Sigmoid colon (tissue), 7 donors: ENCODE measurements around the gene SNAP47. TPM values are rescaled to one million over a fixed set of nuclear protein-coding genes. Genes with fewer than 3 reads are reported as not detected.
A peak's percentile ranks its signal among the peaks of the same experiment; 100 is the strongest.

Experiments
- DNase-seq: peaks from one replicate; pipeline ENCODE4 v3.0.0-alpha.2; 2019
- H3K27ac ChIP-seq, 4 donors: fragments of 200-600 bp; sonication (generic); one replicate each; pipeline ENCODE4 v1.5.1; 2016 to 2019; ENCODE audit warnings: mild to moderate bottlenecking in 1 of 4
- H3K27me3 ChIP-seq, 3 donors: fragments of 200-600 bp; sonication (generic); one replicate each; pipeline ENCODE4 v1.5.1; 2019; ENCODE audit warnings: mild to moderate bottlenecking in 1 of 3
- H3K36me3 ChIP-seq, 4 donors: fragments of 200-600 bp; sonication (generic); one replicate each; pipeline ENCODE4 v1.5.1; 2016 to 2019
- H3K4me1 ChIP-seq, 4 donors: fragments of 200-600 bp; sonication (generic); one replicate each; pipeline ENCODE4 v1.5.1; 2017 to 2019
- H3K4me3 ChIP-seq, 4 donors: fragments of 200-600 bp; sonication (generic); one replicate each; pipeline ENCODE4 v1.5.1; 2017 to 2019; ENCODE audit warnings: mild to moderate bottlenecking in 2 of 4, moderate library complexity in 1 of 4
- H3K9me3 ChIP-seq, 4 donors: fragments of 200-600 bp in 3 of 4; sonication (generic) in 3 of 4; one replicate each; pipeline versions ENCODE4 v1.5.1 to v1.6.1; 2013 to 2019
- EP300 ChIP-seq, 4 donors: sonication (generic); formaldehyde crosslinking; IDR thresholded peaks; one replicate each; pipeline ENCODE4 v1.6.1; 2017; ENCODE audit warnings: antibody characterized with exemption in 4 of 4
- POLR2A ChIP-seq, 2 donors: fragments of 450-650 bp; IDR thresholded peaks; one replicate each; pipeline ENCODE4 v1.6.1; 2016; ENCODE audit warnings: antibody characterized with exemption in 2 of 2, mild to moderate bottlenecking in 2 of 2, moderate library complexity in 2 of 2
- POLR2AphosphoS5 ChIP-seq, 4 donors: sonication (generic); formaldehyde crosslinking; IDR thresholded peaks; one replicate each; pipeline ENCODE4 v1.6.1; 2017; ENCODE audit warnings: antibody characterized with exemption in 4 of 4
- WGBS, 2 donors: extraction: QIAGEN DNeasy Blood & Tissue Kit; methylation state at CpG; one replicate each; pipeline ENCODE4 v1.1.7; 2013; 5-methylcytosine and 5-hydroxymethylcytosine counted together
- intact Hi-C: fragments of 100-400 bp; cut with DNase I; formaldehyde crosslinking; loops from one replicate; pipeline ENCODE4 v1.15.1; 2023
- polyA plus RNA-seq, 3 donors: library from polyadenylated mRNA; stranded (reverse); fragments of 200-250 nt; gene quantifications; one replicate each; pipeline ENCODE4 v1.2.3, GENCODE V29; 2013
- total RNA-seq, 4 donors: library from RNA; depleted of rRNA; stranded (reverse); fragments of >200 nt; gene quantifications; one replicate each; pipeline ENCODE4 v1.1.0, GENCODE V29; 2016
- TF ChIP-seq, protein P1 (sequence below), 4 experiments: fragments of 450-650 bp in 3 of 4; fragments of 200-600 bp in 1 of 4; IDR thresholded peaks; one replicate each; pipeline ENCODE4 v1.5.1; 2016 to 2019; ENCODE audit warnings: antibody characterized with exemption in 4 of 4, mild to moderate bottlenecking in 3 of 4, moderate library complexity in 2 of 4
- donor health status: healthy with polysubstance abuse.
- donor health status: Bipolar disorder and iron deficiency.
- donor health status: healthy.

Gene SNAP47
- total and polyA plus RNA-seq, 7 donors = 13.8 to 51.6 (median 33.9) TPM

DNA sequence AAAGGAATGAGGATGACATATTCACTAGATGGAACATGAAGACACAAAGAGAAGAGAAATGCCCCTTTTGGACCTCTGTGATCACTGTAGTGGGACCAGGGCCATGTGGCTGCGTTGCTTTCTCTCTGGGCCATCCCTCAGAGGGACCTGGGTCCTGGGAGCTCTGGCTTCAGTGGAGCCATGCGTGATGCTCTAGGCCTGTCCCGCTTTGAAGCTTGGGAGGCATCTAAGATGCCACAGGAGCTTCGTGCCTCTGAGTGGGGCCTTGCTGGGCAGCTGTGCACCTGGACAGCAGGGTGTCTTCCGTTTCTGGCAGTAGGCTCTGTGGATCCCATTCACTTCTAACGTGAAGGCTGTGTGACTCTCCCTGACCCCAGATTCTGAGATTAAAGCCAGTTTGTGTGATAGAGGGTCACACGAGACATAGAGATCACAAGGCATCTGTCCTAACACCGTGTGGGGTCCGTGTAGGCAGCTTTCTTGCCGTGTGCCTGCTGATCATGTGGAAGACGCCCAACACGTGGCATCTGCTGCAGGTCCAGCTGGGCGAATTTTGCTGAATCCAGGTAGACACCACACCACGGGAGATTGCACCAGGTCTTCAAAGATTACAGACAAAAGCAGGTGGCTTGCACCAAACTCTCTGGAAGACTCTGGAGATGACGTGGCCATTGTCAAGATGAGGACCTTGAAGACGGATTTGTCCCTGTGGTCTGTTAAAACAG lies 63.0 kb downstream of the SNAP47 start:
- DNase-seq = no peak
- Histone ChIP-seq H3K27me3 (no peaks in the 10 kb centered on the region), H3K27ac (no peak overlapping the region), H3K36me3 (no peaks in the 10 kb centered on the region), H3K4me3 (no peak overlapping the region), H3K9me3 (no peaks in the 10 kb centered on the region), H3K4me1 (peaks cover 0 to 25% (median 16%) of the 10 kb centered on the region in 4 donors)
- WGBS, 2 donors = 80 to 89% methylated on average over 16 of the region's 16 CpGs
- TF ChIP-seq POLR2AphosphoS5 (IDR thresholded peaks at IDR 0.05) = no peak
- TF ChIP-seq, protein P1, sequence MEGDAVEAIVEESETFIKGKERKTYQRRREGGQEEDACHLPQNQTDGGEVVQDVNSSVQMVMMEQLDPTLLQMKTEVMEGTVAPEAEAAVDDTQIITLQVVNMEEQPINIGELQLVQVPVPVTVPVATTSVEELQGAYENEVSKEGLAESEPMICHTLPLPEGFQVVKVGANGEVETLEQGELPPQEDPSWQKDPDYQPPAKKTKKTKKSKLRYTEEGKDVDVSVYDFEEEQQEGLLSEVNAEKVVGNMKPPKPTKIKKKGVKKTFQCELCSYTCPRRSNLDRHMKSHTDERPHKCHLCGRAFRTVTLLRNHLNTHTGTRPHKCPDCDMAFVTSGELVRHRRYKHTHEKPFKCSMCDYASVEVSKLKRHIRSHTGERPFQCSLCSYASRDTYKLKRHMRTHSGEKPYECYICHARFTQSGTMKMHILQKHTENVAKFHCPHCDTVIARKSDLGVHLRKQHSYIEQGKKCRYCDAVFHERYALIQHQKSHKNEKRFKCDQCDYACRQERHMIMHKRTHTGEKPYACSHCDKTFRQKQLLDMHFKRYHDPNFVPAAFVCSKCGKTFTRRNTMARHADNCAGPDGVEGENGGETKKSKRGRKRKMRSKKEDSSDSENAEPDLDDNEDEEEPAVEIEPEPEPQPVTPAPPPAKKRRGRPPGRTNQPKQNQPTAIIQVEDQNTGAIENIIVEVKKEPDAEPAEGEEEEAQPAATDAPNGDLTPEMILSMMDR (IDR thresholded peaks at IDR 0.05) = no peak
- TF ChIP-seq POLR2A (IDR thresholded peaks at IDR 0.05) = no peak
- TF ChIP-seq EP300 (IDR thresholded peaks at IDR 0.05) = no peak
- intact Hi-C loops = no loop called here

DNA sequence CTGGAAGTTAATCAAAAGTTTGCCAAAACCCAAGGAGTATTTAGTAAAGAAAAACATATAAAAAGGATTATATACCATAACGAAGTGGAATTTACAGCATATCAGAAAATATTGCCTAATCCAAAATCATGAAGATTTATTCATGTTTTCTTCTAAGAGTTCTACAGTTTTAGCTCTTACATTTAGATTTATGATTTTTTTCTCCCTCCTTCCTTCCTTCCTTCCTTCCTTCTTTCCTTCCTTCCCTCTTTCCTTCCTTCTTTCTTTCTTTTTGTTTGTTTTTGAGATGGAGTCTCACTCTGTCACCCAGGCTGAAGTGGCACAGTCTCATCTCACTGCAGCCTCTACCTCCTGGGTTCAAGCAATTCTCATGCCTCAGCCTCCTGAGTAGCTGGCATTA lies 64.5 kb downstream of the SNAP47 start:
- Histone ChIP-seq H3K27me3 (no peaks in the 10 kb centered on the region), H3K4me3 (no peak overlapping the region), H3K4me1 (peaks cover 0 to 10% (median 4%) of the 10 kb centered on the region in 4 donors), H3K36me3 (no peaks in the 10 kb centered on the region), H3K9me3 (no peaks in the 10 kb centered on the region), H3K27ac (no peak overlapping the region)
- DNase-seq = no peak
- intact Hi-C loops = no loop called here
- TF ChIP-seq POLR2AphosphoS5 (IDR thresholded peaks at IDR 0.05) (no peak), EP300 (IDR thresholded peaks at IDR 0.05) (no peak), POLR2A (IDR thresholded peaks at IDR 0.05) (no peak)
- TF ChIP-seq, protein P1 (IDR thresholded peaks at IDR 0.05) = no peak
- 55 to 67% methylated on average over 1 of the region's 1 CpG for WGBS, 2 donors

DNA sequence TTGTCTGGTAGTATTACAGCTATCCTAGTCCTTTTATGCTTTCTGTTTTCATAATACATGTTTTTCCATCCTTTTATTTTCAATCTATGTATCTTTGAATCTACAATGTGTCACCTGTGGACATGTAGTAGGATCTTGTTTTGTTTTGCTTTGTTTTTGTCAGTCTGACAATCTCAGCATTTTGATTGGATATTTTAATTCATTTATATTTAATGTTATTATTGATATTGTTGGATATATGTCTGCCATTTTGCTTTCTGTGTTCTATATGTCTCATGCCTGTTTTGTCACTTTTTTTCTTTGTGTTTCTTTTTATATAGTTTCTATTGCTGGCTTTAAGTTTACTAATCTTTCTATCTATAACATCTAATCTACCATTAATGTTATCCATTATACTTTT lies 68.7 kb downstream of the SNAP47 start:
- intact Hi-C loops = no loop called here
- DNase-seq = no peak
- Histone ChIP-seq H3K4me1 (peaks cover 0 to 7% (median 3%) of the 10 kb centered on the region in 4 donors), H3K27ac (no peak overlapping the region), H3K4me3 (no peak overlapping the region), H3K9me3 (no peaks in the 10 kb centered on the region), H3K36me3 (no peaks in the 10 kb centered on the region), H3K27me3 (no peaks in the 10 kb centered on the region)
- TF ChIP-seq, protein P1 (IDR thresholded peaks at IDR 0.05) = no peak
- TF ChIP-seq EP300 (IDR thresholded peaks at IDR 0.05) = no peak
- TF ChIP-seq POLR2A (IDR thresholded peaks at IDR 0.05) = no peak
- no peak for TF ChIP-seq POLR2AphosphoS5 (IDR thresholded peaks at IDR 0.05)

DNA sequence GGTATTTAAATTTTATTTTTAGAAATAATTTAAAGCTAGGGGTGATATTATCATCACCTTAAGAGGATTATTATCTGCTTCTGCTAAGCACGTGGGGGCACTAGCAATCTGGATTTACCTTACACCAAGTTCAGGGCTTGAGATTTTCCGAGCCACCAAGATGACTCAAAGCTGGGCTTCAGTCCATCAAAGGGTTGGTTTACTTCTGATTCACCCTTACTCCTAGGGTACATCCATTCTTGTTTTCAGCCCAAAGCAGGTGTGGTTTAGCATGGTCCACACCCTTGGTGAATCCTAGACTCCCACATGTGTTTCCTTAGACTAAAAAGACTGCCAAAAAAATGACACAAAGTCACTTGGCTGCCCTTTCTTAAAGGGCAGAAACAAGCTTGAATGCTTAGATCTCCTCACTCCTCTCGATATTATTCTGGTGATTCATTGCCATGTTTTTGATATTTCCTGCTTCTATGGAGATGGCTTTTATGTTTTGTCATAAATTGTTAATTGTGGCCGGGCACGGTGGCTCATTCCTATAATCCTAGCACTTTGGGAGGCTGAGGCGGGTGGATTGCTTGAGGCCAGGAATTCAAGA lies 70.5 kb downstream of the SNAP47 start:
- H3K36me3 ChIP-seq = no peaks in the 10 kb centered on the region
- H3K9me3 ChIP-seq = no peaks in the 10 kb centered on the region
- H3K4me3 ChIP-seq = no peak overlapping the region
- H3K27me3 ChIP-seq = no peaks in the 10 kb centered on the region
- TF ChIP-seq POLR2A (IDR thresholded peaks at IDR 0.05) (no peak), POLR2AphosphoS5 (IDR thresholded peaks at IDR 0.05) (no peak), EP300 (IDR thresholded peaks at IDR 0.05) (no peak)
- TF ChIP-seq, protein P1 (IDR thresholded peaks at IDR 0.05) = no peak
- intact Hi-C loops = no loop called here
- DNase-seq = no peak
- H3K4me1 ChIP-seq = peaks cover 0 to 7% (median 3%) of the 10 kb centered on the region in 4 donors
- WGBS, 2 donors = 71 to 74% methylated on average over 6 of the region's 6 CpGs
- H3K27ac ChIP-seq = peak overlapping the region in 2 of 4 donors; percentile 22 to 39
